Measurements from ENCODE around the gene HSPA9. TPM values are rescaled to one million over a fixed set of nuclear protein-coding genes. Genes with fewer than 3 reads are reported as not detected.

HSPA9 gene
- polyA plus RNA-seq, 2 of the 4 experiments (the other 2 are of a cell fraction): 417 to 615 TPM

DNA sequence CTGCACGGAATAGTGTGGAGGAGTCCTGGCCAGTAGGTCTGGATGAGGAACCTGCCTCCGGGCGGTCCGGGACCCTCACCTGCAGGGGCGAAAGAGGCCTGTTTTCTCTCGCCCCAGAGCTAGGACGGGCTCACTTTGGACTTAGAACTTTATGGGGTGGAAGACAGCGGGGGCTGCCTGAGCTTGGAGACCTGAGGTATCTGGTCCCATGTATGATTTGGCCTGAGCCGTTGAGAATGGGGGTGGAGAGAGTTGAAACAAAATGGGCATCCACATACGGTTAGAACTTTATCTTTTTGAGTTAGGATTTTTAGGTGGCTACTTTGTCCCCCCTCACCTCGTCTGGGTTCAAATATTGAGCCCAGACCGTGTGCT is 31.5 kb downstream of the HSPA9 start:
- CTCF ChIA-PET: interaction anchor here (1.2 to 1.9 kb wide), 6 partner anchors 9 to 40 kb away, joined by 3 to 6 read pairs (median 4); no protein-coding TSS in a partner anchor
- no peak for FAIRE-seq

DNA sequence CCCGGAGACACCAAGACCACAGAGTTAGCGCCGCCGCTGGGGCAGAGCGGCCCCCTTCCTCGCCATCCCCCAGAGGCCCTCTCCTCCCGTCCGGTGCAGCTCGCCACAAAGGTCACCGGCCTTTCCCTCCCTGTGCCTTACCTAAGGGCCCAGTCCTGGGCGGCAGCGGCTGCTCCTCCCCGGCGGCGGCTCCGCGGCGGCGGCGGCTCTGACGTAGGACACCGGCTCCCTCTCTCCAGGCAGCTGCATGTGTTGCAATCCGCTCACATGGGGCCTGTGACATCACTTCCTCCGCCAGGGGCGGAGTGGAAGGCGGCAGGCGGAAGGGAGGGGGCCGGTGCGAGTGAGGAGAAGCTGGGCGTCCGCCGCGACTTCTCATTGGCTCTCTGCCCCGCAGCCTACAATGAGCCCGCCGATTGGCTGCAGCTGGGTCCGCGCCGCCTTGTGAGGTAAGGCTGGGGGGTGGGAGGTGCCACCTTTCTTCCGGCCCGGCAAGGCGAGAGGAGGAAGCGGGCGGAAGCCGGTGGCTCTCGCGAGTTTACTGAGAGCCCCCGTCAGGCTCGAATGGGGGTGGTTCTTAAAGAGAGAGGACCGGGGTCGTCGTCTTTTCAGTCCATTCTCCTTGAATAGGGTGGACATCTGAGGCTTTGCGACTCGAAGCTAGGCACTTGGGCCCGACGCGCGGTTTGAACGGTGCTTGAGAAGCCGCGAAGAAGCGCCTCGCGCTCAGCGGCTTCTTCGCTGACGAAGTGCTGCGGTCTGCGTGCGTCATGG is 32.1 kb downstream of the HSPA9 start, which contains the start of gene ETF1:
ETF1 (minus strand) TSS at position 281 of the 774 bp plus-strand sequence. CDS start 318 bp downstream, outside the sequence.
- Histone ChIP-seq H3K4me1 (peaks cover 47% of the 10 kb centered on the region), H3K4me2 (peak within 1 kb of the TSS; percentile 97), H3K9me3 (no peaks in the 10 kb centered on the region), H3K27ac (peak within 1 kb of the TSS; percentile 93 to 98), H3K4me3 (peak within 1 kb of the TSS; percentile 100)
- FAIRE-seq: no peak
- POLR2A ChIA-PET: interaction anchor here (0.7 to 2.5 kb wide), 18 partner anchors 9 to 330 kb away, joined by 3 to 21 read pairs (median 6); partner anchors contain the start of genes CDC23, EGR1, FAM53C and HSPA9
- peak; percentile 96 to 99 for DNase-seq (ENCODE audit: low read depth in 1 of 2, low spot score in 1 of 2)
- WGBS (ENCODE audit: missing lambda C conversion rate): 2% methylated on average over 55 of the region's 70 CpGs
- CTCF ChIA-PET: interaction anchor here (0.5 to 1.9 kb wide), 7 partner anchors 9 to 207 kb away, joined by 3 to 6 read pairs (median 4); no protein-coding TSS in a partner anchor
- peak; percentile 83 to 92 for ATAC-seq
- TF ChIP-seq PHF8 (IDR thresholded peaks at IDR 0.05; ENCODE audit: borderline replicate concordance, low read depth) (peak; percentile 94), KDM1A (IDR thresholded peaks at IDR 0.05; ENCODE audit: low read depth) (no peak), MYC (IDR thresholded peaks at IDR 0.05; ENCODE audit: borderline replicate concordance, low read length) (no peak; the same call in 1 of the 2 replicates), RFX5 (IDR thresholded peaks at IDR 0.05) (peak; percentile 78), EHF (CRISPR knock-in tag; IDR thresholded peaks at IDR 0.05) (no peak), CHD4 (IDR thresholded peaks at IDR 0.05; ENCODE audit: borderline replicate concordance) (no peak), HOXA7 (CRISPR knock-in tag; IDR thresholded peaks at IDR 0.05) (no peak), CBX2 (IDR thresholded peaks at IDR 0.05; ENCODE audit: borderline replicate concordance, low read depth) (no peak), RAD21 (conservative IDR thresholded peaks at IDR 0.05 in 1 of 2, IDR thresholded peaks at IDR 0.05 in 1 of 2) (no peak), FOXS1 (CRISPR knock-in tag; IDR thresholded peaks at IDR 0.05) (no peak), ESRRA (IDR thresholded peaks at IDR 0.05; ENCODE audit: borderline replicate concordance, low read length) (no peak), SREBF2 (IDR thresholded peaks at IDR 0.05) (no peak), MAFK (IDR thresholded peaks at IDR 0.05; ENCODE audit: partially characterized antibody) (no peak), BHLHE40 (IDR thresholded peaks at IDR 0.05; ENCODE audit: low read depth, low read length) (no peak), EP300 (IDR thresholded peaks at IDR 0.05) (no peak), RARB (CRISPR knock-in tag; IDR thresholded peaks at IDR 0.05) (no peak), CBX8 (IDR thresholded peaks at IDR 0.05) (no peak), POLR2AphosphoS2 (conservative IDR thresholded peaks at IDR 0.05; ENCODE audit: low read length) (no peak), RCOR1 (IDR thresholded peaks at IDR 0.05; ENCODE audit: low read depth, low read length) (no peak), POLR2A (IDR thresholded peaks at IDR 0.05; ENCODE audit: low read length) (peak; percentile 76), GATA3 (IDR thresholded peaks at IDR 0.05; ENCODE audit: borderline replicate concordance) (peak; percentile 61; the same call in 1 of the 2 replicates)
- TF ChIP-seq, protein P1, sequence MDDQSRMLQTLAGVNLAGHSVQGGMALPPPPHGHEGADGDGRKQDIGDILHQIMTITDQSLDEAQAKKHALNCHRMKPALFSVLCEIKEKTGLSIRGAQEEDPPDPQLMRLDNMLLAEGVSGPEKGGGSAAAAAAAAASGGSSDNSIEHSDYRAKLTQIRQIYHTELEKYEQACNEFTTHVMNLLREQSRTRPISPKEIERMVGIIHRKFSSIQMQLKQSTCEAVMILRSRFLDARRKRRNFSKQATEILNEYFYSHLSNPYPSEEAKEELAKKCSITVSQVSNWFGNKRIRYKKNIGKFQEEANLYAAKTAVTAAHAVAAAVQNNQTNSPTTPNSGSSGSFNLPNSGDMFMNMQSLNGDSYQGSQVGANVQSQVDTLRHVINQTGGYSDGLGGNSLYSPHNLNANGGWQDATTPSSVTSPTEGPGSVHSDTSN (IDR thresholded peaks at IDR 0.05): no peak
- TF ChIP-seq, protein P2, sequence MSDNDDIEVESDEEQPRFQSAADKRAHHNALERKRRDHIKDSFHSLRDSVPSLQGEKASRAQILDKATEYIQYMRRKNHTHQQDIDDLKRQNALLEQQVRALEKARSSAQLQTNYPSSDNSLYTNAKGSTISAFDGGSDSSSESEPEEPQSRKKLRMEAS (IDR thresholded peaks at IDR 0.05): peak; percentile 92
- TF ChIP-seq, protein P3, sequence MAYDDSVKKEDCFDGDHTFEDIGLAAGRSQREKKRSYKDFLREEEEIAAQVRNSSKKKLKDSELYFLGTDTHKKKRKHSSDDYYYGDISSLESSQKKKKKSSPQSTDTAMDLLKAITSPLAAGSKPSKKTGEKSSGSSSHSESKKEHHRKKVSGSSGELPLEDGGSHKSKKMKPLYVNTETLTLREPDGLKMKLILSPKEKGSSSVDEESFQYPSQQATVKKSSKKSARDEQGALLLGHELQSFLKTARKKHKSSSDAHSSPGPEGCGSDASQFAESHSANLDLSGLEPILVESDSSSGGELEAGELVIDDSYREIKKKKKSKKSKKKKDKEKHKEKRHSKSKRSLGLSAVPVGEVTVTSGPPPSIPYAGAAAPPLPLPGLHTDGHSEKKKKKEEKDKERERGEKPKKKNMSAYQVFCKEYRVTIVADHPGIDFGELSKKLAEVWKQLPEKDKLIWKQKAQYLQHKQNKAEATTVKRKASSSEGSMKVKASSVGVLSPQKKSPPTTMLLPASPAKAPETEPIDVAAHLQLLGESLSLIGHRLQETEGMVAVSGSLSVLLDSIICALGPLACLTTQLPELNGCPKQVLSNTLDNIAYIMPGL (CRISPR knock-in tag; IDR thresholded peaks at IDR 0.05; ENCODE audit: borderline replicate concordance): no peak
- TF ChIP-seq, protein P4, sequence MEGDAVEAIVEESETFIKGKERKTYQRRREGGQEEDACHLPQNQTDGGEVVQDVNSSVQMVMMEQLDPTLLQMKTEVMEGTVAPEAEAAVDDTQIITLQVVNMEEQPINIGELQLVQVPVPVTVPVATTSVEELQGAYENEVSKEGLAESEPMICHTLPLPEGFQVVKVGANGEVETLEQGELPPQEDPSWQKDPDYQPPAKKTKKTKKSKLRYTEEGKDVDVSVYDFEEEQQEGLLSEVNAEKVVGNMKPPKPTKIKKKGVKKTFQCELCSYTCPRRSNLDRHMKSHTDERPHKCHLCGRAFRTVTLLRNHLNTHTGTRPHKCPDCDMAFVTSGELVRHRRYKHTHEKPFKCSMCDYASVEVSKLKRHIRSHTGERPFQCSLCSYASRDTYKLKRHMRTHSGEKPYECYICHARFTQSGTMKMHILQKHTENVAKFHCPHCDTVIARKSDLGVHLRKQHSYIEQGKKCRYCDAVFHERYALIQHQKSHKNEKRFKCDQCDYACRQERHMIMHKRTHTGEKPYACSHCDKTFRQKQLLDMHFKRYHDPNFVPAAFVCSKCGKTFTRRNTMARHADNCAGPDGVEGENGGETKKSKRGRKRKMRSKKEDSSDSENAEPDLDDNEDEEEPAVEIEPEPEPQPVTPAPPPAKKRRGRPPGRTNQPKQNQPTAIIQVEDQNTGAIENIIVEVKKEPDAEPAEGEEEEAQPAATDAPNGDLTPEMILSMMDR (IDR thresholded peaks at IDR 0.05): no peak
- TF ChIP-seq, protein P5, sequence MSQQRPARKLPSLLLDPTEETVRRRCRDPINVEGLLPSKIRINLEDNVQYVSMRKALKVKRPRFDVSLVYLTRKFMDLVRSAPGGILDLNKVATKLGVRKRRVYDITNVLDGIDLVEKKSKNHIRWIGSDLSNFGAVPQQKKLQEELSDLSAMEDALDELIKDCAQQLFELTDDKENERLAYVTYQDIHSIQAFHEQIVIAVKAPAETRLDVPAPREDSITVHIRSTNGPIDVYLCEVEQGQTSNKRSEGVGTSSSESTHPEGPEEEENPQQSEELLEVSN (IDR thresholded peaks at IDR 0.05; ENCODE audit: borderline replicate concordance, low read depth): no peak; the same call in 1 of the 2 replicates
- TF ChIP-seq, protein P6, sequence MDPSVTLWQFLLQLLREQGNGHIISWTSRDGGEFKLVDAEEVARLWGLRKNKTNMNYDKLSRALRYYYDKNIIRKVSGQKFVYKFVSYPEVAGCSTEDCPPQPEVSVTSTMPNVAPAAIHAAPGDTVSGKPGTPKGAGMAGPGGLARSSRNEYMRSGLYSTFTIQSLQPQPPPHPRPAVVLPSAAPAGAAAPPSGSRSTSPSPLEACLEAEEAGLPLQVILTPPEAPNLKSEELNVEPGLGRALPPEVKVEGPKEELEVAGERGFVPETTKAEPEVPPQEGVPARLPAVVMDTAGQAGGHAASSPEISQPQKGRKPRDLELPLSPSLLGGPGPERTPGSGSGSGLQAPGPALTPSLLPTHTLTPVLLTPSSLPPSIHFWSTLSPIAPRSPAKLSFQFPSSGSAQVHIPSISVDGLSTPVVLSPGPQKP (IDR thresholded peaks at IDR 0.05; ENCODE audit: low read depth, low read length): no peak
- TF ChIP-seq, protein P7, sequence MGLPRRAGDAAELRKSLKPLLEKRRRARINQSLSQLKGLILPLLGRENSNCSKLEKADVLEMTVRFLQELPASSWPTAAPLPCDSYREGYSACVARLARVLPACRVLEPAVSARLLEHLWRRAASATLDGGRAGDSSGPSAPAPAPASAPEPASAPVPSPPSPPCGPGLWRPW (IDR thresholded peaks at IDR 0.05): no peak

More for the DNA sequence above, 31.5 kb downstream of the HSPA9 start:
- TF ChIP-seq TFCP2L1 (CRISPR knock-in tag; IDR thresholded peaks at IDR 0.05) (0 out of 2 replicates have a peak, but pooled peaks have one; percentile 23), PHF8 (IDR thresholded peaks at IDR 0.05; ENCODE audit: borderline replicate concordance, low read depth) (peak; percentile 87; the same call in 1 of the 2 replicates), ZNF302 (CRISPR knock-in tag; IDR thresholded peaks at IDR 0.05) (no peak)
- H3K4me2 ChIP-seq: peak overlapping the region; percentile 93
- WGBS (ENCODE audit: missing lambda C conversion rate): 3% methylated on average over 11 of the region's 12 CpGs
- H3K9me3 ChIP-seq: no peaks in the 10 kb centered on the region
- DNase-seq (ENCODE audit: low read depth in 1 of 2, low spot score in 1 of 2) (peak in 1 of 2 experiments; percentile 58), ATAC-seq (peak; percentile 58 to 80)
- H3K4me1 ChIP-seq: peaks cover 47% of the 10 kb centered on the region
- POLR2A ChIA-PET: interaction anchor here (0.7 to 2.5 kb wide), 16 partner anchors 9 to 330 kb away, joined by 3 to 21 read pairs (median 6); partner anchors contain the start of genes CDC23, EGR1, FAM53C and HSPA9
- H3K4me3 ChIP-seq: peak overlapping the region; percentile 100
- peak overlapping the region; percentile 93 to 98 for H3K27ac ChIP-seq
